Activated T-helper 1 cell treated with Interleukin-2 at 50 U/mL for 16 hours (primary cell): ENCODE results near the gene TOM1L2.
"Not testable (repeated sequence)": the region's sequence is repeated elsewhere in the genome, so short reads cannot be mapped to it uniquely, and the experiment has no call there.

Experiments used
- DNase-seq: peaks from one replicate; pipeline ENCODE4 v3.0.0-alpha.2; 2020; ENCODE audit warnings: low read depth

The TOM1L2 gene

GRCh38 chr17:17970699-17971430, 1.3 kb downstream of the TOM1L2 start:
- DNase-seq = no peak

- no peak for DNase-seq
Observed at GRCh38 chr17:17966399-17966798, 5.8 kb downstream of the TOM1L2 start.

GRCh38 chr17:17965152-17965721, 7.0 kb downstream of the TOM1L2 start:
- no peak for DNase-seq

GRCh38 chr17:17964710-17965109, 7.5 kb downstream of the TOM1L2 start:
- no peak for DNase-seq

GRCh38 chr17:17963694-17964436, 8.3 kb downstream of the TOM1L2 start:
- no peak for DNase-seq

- no peak for DNase-seq
Observed at GRCh38 chr17:17963066-17963465, 9.1 kb downstream of the TOM1L2 start.

- no peak for DNase-seq
Observed at GRCh38 chr17:17960500-17961030, 11.6 kb downstream of the TOM1L2 start.

GRCh38 chr17:17959520-17960361, 12.5 kb downstream of the TOM1L2 start:
- no peak for DNase-seq

GRCh38 chr17:17958982-17959381, 13.2 kb downstream of the TOM1L2 start:
- no peak for DNase-seq

GRCh38 chr17:17957584-17957916, 14.7 kb downstream of the TOM1L2 start:
- DNase-seq = no peak

- not testable (repeated sequence) for DNase-seq
Observed at GRCh38 chr17:17955790-17956341, 16.3 kb downstream of the TOM1L2 start.

GRCh38 chr17:17954079-17954478, 18.1 kb downstream of the TOM1L2 start:
- DNase-seq = no peak

- no peak for DNase-seq
Observed at GRCh38 chr17:17952691-17953090, 19.5 kb downstream of the TOM1L2 start.

- DNase-seq = no peak
Observed at GRCh38 chr17:17951524-17951923, 20.7 kb downstream of the TOM1L2 start.

GRCh38 chr17:17950806-17951205, 21.4 kb downstream of the TOM1L2 start:
- no peak for DNase-seq

- DNase-seq = no peak
Observed at GRCh38 chr17:17950347-17950746, 21.9 kb downstream of the TOM1L2 start.

- no peak for DNase-seq
Observed at GRCh38 chr17:17947966-17948365, 24.2 kb downstream of the TOM1L2 start.

GRCh38 chr17:17947309-17947708, 24.9 kb downstream of the TOM1L2 start:
- DNase-seq = no peak

GRCh38 chr17:17946093-17946492, 26.1 kb downstream of the TOM1L2 start:
- DNase-seq = no peak

- DNase-seq = no peak
Observed at GRCh38 chr17:17944743-17945142, 27.5 kb downstream of the TOM1L2 start.

- no peak for DNase-seq
Observed at GRCh38 chr17:17944242-17944641, 28.0 kb downstream of the TOM1L2 start.
